Measurements from ENCODE around the gene RAD18.

The RAD18 gene

DNA sequence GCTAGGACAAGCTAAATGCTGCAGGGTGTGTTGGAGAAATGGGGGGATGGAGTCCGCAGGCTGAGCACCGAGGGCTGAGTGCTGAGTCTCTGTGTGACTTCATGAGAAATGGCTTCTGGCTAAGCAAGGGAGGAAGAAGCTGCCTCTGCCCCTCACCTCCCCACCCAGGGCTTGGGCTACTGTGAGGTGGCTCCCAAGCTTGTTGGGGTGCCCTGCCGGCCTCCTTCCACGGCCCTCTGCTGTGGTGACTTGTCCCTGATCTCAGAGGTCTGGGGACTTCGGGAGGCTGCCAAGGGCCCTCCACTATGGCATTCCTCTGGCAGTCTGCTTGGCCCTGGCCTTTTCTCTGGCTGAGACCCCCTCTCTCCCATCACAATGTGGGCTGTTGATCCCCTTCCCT is 30.1 kb upstream of the RAD18 start:
- peaks cover 0 to 8% of the 10 kb centered on the region in 2 donors for H3K36me3 ChIP-seq (ENCODE audit: control insufficient read depth in 1 of 2, insufficient read depth in 2 of 2, low read length in 2 of 2)
- H3K27me3 ChIP-seq (ENCODE audit: low read depth, low read length): no peaks in the 10 kb centered on the region
- no peak overlapping the region for H3K4me3 ChIP-seq (ENCODE audit: low read depth in 1 of 2, low read length in 2 of 2)
- H3K4me1 ChIP-seq (ENCODE audit: control insufficient read depth in 1 of 2, insufficient read depth in 2 of 2, low read length in 2 of 2): peaks cover 0 to 7% of the 10 kb centered on the region in 2 donors
- no peak overlapping the region for H3K27ac ChIP-seq (ENCODE audit: low read length)
- no peaks in the 10 kb centered on the region for H3K9me3 ChIP-seq (ENCODE audit: control insufficient read depth in 1 of 2, low read length in 2 of 2)

DNA sequence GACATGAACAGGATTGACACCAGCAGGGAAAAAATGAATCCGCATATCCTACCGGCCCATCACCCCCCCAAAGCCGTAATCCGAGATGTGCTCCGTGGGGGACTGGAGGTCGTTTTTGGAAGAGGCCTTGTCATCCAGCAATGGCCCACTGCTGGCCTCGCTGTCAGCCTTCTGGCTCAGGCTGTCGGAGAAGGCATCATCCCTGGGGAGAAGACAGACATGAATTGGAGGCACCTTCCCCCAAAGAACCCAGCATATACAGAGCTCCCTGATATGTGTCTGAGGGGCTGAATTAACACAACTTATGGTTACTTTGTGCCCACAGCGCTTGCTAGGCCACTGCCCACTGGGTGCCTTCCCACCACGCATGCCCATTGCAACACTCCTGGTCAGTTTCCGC is 29.6 kb upstream of the RAD18 start:
- Histone ChIP-seq H3K4me1 (ENCODE audit: control insufficient read depth in 1 of 2, insufficient read depth in 2 of 2, low read length in 2 of 2) (peaks cover 0 to 10% of the 10 kb centered on the region in 2 donors), H3K27ac (ENCODE audit: low read length) (no peak overlapping the region), H3K9me3 (ENCODE audit: control insufficient read depth in 1 of 2, low read length in 2 of 2) (no peaks in the 10 kb centered on the region), H3K4me3 (ENCODE audit: low read depth in 1 of 2, low read length in 2 of 2) (no peak overlapping the region), H3K27me3 (ENCODE audit: low read depth, low read length) (no peaks in the 10 kb centered on the region), H3K36me3 (ENCODE audit: control insufficient read depth in 1 of 2, insufficient read depth in 2 of 2, low read length in 2 of 2) (peaks cover 0 to 8% of the 10 kb centered on the region in 2 donors)

DNA sequence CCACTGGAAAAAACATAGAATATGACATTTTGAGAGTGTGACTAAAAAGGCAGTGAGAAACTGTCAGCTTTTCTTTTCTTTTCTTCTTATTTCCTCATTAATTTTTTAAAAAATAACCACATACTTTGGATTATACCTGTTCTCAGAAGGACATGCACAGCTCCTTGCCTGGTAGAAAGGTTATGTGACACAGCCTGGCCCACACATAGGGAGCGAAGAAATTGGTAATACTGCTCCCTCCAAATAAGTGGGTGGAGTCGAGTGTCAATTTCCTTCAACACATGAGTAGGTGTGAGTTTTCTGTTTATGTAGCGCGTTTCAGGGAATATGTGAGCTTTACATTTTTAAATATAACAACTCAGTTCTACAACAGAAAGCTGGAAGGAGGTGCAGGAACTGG is 28.9 kb upstream of the RAD18 start:
- Histone ChIP-seq H3K9me3 (ENCODE audit: control insufficient read depth in 1 of 2, low read length in 2 of 2) (no peaks in the 10 kb centered on the region), H3K27ac (ENCODE audit: low read length) (no peak overlapping the region), H3K27me3 (ENCODE audit: low read depth, low read length) (no peaks in the 10 kb centered on the region), H3K4me1 (ENCODE audit: control insufficient read depth in 1 of 2, insufficient read depth in 2 of 2, low read length in 2 of 2) (peaks cover 0 to 12% of the 10 kb centered on the region in 2 donors), H3K36me3 (ENCODE audit: control insufficient read depth in 1 of 2, insufficient read depth in 2 of 2, low read length in 2 of 2) (peaks cover 0 to 8% of the 10 kb centered on the region in 2 donors), H3K4me3 (ENCODE audit: low read depth in 1 of 2, low read length in 2 of 2) (no peak overlapping the region)

DNA sequence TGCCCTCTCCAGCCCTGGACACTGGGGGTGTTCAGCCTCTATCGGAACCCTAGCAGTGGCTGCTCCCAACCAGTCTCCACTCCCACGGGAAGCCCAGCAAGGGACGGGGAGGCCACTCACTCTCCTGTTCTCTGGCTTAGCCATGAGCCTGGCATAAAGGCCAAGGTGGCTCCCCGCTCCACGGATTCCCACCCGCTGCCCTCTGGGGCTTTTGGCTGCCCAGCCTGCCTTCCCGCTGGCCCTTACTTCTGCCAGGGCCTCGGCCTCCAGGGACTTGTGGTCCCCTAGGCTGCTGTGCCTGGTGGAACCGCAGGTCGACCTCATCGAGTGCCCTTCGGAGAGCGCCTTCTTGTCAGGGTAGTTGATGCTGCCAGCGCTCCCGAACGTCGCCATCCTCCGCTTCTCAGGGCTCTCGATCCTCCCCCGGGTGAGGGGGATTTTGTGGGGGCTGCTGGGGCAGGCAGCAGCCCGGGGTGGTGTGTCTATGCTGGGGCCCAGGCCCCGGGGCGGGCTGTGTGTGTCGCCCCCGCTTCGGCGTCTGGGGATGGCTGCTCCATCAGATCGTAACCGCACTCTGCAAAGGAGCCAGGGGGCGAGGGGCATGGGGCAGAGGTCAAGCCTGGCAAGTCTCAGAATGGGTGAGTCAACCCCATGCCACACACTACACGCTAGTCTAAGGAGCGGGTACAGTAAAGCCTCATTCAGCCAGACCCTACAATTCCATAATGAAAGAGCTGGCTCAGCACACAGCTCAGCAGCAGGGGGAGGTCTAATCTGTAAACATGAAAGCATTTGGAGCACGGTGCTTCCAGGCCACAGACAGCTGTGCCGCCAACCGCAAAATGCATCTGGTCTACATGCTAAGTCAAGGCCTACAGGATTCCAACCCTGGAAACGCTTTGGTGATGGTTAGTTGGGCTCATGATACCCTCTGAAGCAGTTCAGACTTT is 27.3 kb upstream of the RAD18 start:
- Histone ChIP-seq H3K27me3 (ENCODE audit: low read depth, low read length) (no peaks in the 10 kb centered on the region), H3K4me1 (ENCODE audit: control insufficient read depth in 1 of 2, insufficient read depth in 2 of 2, low read length in 2 of 2) (peaks cover 0 to 9% of the 10 kb centered on the region in 2 donors), H3K27ac (ENCODE audit: low read length) (no peak overlapping the region), H3K4me3 (ENCODE audit: low read depth in 1 of 2, low read length in 2 of 2) (no peak overlapping the region), H3K36me3 (ENCODE audit: control insufficient read depth in 1 of 2, insufficient read depth in 2 of 2, low read length in 2 of 2) (peaks cover 0 to 8% of the 10 kb centered on the region in 2 donors), H3K9me3 (ENCODE audit: control insufficient read depth in 1 of 2, low read length in 2 of 2) (no peaks in the 10 kb centered on the region)

DNA sequence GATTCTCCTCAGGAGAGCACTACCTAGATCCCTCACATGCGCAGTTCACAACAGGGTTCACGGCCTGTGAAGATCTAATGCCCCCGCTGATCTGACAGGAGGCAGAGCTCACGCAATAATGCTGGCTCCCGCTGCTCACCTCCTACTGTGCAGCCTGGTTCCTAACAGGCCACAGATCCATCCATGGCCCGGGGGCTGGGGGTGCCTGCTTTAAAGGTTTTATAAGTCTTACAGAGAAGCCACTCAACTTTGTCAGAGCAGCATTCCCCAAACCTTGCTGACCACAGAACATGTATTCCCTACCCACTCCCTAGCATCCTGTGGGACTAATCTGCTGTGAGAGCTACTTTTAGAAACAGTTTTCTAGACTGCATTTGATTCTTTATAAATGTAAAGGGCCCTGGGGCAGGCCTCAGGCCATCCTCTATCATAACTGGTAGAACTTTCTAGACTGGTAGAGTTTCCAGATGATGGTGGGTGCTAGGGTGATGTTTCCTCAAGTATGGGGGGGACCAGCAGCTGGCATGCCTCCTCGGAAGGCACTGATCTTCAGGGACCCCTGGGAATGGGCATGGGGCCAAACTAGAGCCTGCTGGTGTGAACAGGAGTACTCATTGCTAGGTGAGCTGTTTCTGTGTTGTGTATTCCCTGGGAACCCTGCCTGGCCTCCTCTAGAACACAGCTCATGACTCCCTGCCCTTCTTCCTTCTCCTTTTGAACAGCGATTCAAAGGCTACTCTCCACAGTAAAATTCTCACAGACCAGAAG is 25.7 kb upstream of the RAD18 start:
- Histone ChIP-seq H3K9me3 (ENCODE audit: control insufficient read depth in 1 of 2, low read length in 2 of 2) (no peaks in the 10 kb centered on the region), H3K36me3 (ENCODE audit: control insufficient read depth in 1 of 2, insufficient read depth in 2 of 2, low read length in 2 of 2) (peaks cover 0 to 8% of the 10 kb centered on the region in 2 donors), H3K4me1 (ENCODE audit: control insufficient read depth in 1 of 2, insufficient read depth in 2 of 2, low read length in 2 of 2) (peaks cover 0 to 9% of the 10 kb centered on the region in 2 donors), H3K27me3 (ENCODE audit: low read depth, low read length) (no peaks in the 10 kb centered on the region), H3K4me3 (ENCODE audit: low read depth in 1 of 2, low read length in 2 of 2) (no peak overlapping the region), H3K27ac (ENCODE audit: low read length) (no peak overlapping the region)

DNA sequence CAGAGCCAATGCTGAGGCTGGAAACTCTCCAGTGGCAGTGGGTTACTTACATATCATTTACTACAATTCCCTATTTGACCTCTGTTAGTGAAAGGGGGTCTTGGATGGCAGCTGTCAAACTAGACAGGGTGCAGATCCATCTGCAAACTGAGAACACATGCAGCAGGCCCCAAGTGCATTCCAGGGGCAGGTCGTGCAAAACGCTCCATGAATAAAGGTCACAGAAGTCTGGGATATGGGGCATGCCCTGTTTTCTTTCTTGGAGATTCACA is 25.0 kb upstream of the RAD18 start:
- H3K9me3 ChIP-seq (ENCODE audit: control insufficient read depth in 1 of 2, low read length in 2 of 2): no peaks in the 10 kb centered on the region
- peaks cover under 1 to 9% of the 10 kb centered on the region in 2 donors for H3K4me1 ChIP-seq (ENCODE audit: control insufficient read depth in 1 of 2, insufficient read depth in 2 of 2, low read length in 2 of 2)
- no peak overlapping the region for H3K4me3 ChIP-seq (ENCODE audit: low read depth in 1 of 2, low read length in 2 of 2)
- H3K27me3 ChIP-seq (ENCODE audit: low read depth, low read length): no peaks in the 10 kb centered on the region
- H3K27ac ChIP-seq (ENCODE audit: low read length): no peak overlapping the region
- H3K36me3 ChIP-seq (ENCODE audit: control insufficient read depth in 1 of 2, insufficient read depth in 2 of 2, low read length in 2 of 2): peaks cover 0 to 8% of the 10 kb centered on the region in 2 donors

DNA sequence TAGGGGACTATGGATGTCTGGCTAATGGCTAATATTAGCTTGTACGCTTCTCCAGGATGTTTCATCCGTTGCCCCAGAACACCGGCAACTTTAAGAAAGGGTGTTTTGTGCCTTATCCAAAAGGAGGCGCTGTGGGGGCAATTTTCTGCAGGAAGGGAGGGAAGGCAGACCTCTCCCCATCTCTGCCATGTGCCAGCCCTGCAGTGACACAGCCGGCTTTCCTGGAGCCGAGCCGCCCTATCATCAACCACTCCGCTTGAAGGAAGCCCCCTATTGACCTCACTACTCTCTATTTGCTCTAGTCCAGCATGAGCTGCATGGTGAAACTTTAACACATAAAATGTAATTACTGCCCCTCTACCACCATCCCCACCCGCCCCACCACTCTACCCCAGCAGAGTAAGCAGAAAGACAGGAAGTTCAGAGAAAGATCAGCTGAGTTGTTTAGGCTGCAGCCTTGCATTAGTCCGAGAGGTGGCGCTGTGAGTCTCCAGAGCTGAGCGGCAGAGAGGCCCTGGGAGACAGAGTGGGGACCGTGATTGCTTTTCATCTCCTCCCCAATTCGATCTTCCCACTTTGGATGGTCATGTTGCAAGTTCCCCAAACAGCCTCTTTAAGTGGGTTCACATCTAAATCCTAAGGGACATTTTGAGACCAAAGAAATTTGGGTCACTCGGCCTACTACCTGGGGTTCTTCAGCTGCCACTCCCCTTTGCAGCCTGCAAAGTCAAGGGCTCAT is 24.5 kb upstream of the RAD18 start:
- peaks cover 6 to 9% of the 10 kb centered on the region in 2 donors for H3K4me1 ChIP-seq (ENCODE audit: control insufficient read depth in 1 of 2, insufficient read depth in 2 of 2, low read length in 2 of 2)
- no peak overlapping the region for H3K27ac ChIP-seq (ENCODE audit: low read length)
- H3K9me3 ChIP-seq (ENCODE audit: control insufficient read depth in 1 of 2, low read length in 2 of 2): no peaks in the 10 kb centered on the region
- no peaks in the 10 kb centered on the region for H3K27me3 ChIP-seq (ENCODE audit: low read depth, low read length)
- peaks cover 0 to 8% of the 10 kb centered on the region in 2 donors for H3K36me3 ChIP-seq (ENCODE audit: control insufficient read depth in 1 of 2, insufficient read depth in 2 of 2, low read length in 2 of 2)
- no peak overlapping the region for H3K4me3 ChIP-seq (ENCODE audit: low read depth in 1 of 2, low read length in 2 of 2)

DNA sequence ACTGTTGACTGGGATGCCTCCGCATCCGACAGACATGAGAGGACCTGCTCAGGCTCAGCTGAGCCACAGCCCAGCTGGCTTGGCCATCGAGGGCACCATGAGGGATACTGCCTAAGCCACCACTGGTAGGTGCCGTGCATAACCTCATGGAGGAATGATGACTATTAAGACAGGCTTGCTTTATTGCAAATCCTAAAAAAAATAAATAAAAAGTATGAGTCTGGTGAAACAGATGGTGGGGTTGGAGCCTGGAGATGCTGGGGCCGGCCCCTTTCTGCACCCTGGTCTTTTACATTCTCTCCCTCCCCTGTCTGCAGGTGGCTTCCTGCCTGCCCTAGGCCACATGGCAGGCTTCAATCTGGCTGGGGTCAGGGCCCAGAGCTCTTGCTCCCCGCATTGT is 24.0 kb upstream of the RAD18 start:
- Histone ChIP-seq H3K9me3 (ENCODE audit: control insufficient read depth in 1 of 2, low read length in 2 of 2) (no peaks in the 10 kb centered on the region), H3K27me3 (ENCODE audit: low read depth, low read length) (no peaks in the 10 kb centered on the region), H3K4me3 (ENCODE audit: low read depth in 1 of 2, low read length in 2 of 2) (no peak overlapping the region), H3K4me1 (ENCODE audit: control insufficient read depth in 1 of 2, insufficient read depth in 2 of 2, low read length in 2 of 2) (peaks cover 6 to 9% of the 10 kb centered on the region in 2 donors), H3K36me3 (ENCODE audit: control insufficient read depth in 1 of 2, insufficient read depth in 2 of 2, low read length in 2 of 2) (peaks cover 0 to 8% of the 10 kb centered on the region in 2 donors), H3K27ac (ENCODE audit: low read length) (no peak overlapping the region)

DNA sequence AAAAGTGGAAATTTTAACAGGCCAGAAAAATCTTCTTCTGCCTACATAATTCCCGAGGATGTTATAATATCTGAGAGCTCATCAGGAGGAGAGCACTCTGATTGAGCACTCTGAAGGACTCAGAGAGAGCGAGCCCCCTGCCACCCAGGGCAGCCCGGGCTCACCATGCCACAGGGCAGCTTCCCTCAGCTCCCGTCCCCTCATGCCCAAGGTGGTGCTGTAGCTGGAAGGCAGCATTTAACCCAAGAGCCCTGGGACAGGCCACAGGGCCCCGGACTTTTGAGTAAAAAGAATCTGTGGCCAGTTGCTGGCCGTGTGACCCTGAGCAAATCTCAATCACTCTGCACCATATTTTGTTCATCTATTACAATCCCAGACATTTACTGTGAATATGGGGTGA is 23.5 kb upstream of the RAD18 start:
- H3K4me1 ChIP-seq (ENCODE audit: control insufficient read depth in 1 of 2, insufficient read depth in 2 of 2, low read length in 2 of 2): peaks cover 6 to 9% of the 10 kb centered on the region in 2 donors
- H3K27me3 ChIP-seq (ENCODE audit: low read depth, low read length): no peaks in the 10 kb centered on the region
- H3K27ac ChIP-seq (ENCODE audit: low read length): no peak overlapping the region
- no peak overlapping the region for H3K4me3 ChIP-seq (ENCODE audit: low read depth in 1 of 2, low read length in 2 of 2)
- peaks cover 0 to 8% of the 10 kb centered on the region in 2 donors for H3K36me3 ChIP-seq (ENCODE audit: control insufficient read depth in 1 of 2, insufficient read depth in 2 of 2, low read length in 2 of 2)
- H3K9me3 ChIP-seq (ENCODE audit: control insufficient read depth in 1 of 2, low read length in 2 of 2): no peaks in the 10 kb centered on the region

DNA sequence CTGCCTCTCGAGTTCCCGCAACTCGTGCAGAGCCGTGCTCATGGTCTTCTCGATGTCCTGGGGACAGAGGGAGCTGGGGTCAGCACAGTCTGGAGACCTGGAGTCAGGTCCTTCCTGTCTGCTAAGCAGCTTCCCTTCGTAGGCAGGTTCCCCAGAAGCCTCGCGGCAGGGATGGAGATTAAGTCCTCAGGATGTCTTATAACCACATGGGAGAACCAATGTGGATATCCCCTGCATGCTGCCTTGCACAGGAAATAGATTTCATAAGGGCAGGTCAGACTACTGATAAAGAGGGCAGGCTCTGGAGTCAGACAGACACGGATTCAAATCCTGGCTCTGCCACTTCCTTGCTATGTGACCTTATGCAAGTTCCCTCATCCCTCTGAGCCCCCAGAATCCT is 22.6 kb upstream of the RAD18 start:
- H3K27ac ChIP-seq (ENCODE audit: low read length): no peak overlapping the region
- H3K27me3 ChIP-seq (ENCODE audit: low read depth, low read length): no peaks in the 10 kb centered on the region
- peaks cover 6 to 9% of the 10 kb centered on the region in 2 donors for H3K4me1 ChIP-seq (ENCODE audit: control insufficient read depth in 1 of 2, insufficient read depth in 2 of 2, low read length in 2 of 2)
- H3K36me3 ChIP-seq (ENCODE audit: control insufficient read depth in 1 of 2, insufficient read depth in 2 of 2, low read length in 2 of 2): peaks cover 0 to 8% of the 10 kb centered on the region in 2 donors
- H3K9me3 ChIP-seq (ENCODE audit: control insufficient read depth in 1 of 2, low read length in 2 of 2): no peaks in the 10 kb centered on the region
- H3K4me3 ChIP-seq (ENCODE audit: low read depth in 1 of 2, low read length in 2 of 2): no peak overlapping the region

DNA sequence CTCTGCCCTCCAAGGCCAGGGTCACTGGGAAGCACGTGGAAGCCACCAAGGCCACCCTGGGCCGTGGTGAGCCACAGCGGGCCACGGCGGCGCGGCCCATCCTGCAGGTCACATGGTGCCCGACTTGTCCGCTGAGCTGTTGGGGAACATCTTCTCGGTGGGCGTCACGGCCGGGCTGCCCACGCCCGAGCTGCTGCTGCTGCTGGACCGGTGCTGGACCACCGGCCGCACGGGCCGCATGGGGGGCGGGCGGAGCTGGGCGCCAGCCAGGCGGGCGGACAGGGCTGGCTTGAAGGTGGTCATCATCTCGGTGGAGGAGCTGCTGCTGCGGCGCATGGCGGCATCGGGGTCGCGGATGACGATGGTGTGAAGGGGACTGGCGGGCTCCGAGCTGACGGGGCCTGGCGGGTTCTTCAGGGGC is 22.1 kb upstream of the RAD18 start:
- H3K36me3 ChIP-seq (ENCODE audit: control insufficient read depth in 1 of 2, insufficient read depth in 2 of 2, low read length in 2 of 2): peaks cover 0 to 6% of the 10 kb centered on the region in 2 donors
- no peak overlapping the region for H3K27ac ChIP-seq (ENCODE audit: low read length)
- H3K27me3 ChIP-seq (ENCODE audit: low read depth, low read length): no peaks in the 10 kb centered on the region
- no peak overlapping the region for H3K4me3 ChIP-seq (ENCODE audit: low read depth in 1 of 2, low read length in 2 of 2)
- peaks cover 6 to 9% of the 10 kb centered on the region in 2 donors for H3K4me1 ChIP-seq (ENCODE audit: control insufficient read depth in 1 of 2, insufficient read depth in 2 of 2, low read length in 2 of 2)
- H3K9me3 ChIP-seq (ENCODE audit: control insufficient read depth in 1 of 2, low read length in 2 of 2): no peaks in the 10 kb centered on the region
